Panc1 (cell line): ENCODE results near the gene GALNTL6.

ENCODE experiments used
- POLR2AphosphoS5 ChIP-seq: IDR thresholded peaks from 2 replicates; pipeline ENCODE4 v1.6.1; 2012; ENCODE audit warnings: mild to moderate bottlenecking, low read depth, low read length, moderate library complexity
- REST ChIP-seq, 2 experiments: IDR thresholded peaks; 2 replicates each; pipeline ENCODE4 v1.6.1; 2011 to 2012; ENCODE audit warnings: low read depth in 2 of 2, control low read depth in 1 of 2, low read length in 1 of 2, mild to moderate bottlenecking in 1 of 2, moderate library complexity in 1 of 2; ENCODE audit not compliant: insufficient read depth in 1 of 2
- SIN3A ChIP-seq: IDR thresholded peaks from 2 replicates; pipeline ENCODE4 v1.6.1; 2012; ENCODE audit warnings: low read depth, mild to moderate bottlenecking, low read length, moderate library complexity, borderline replicate concordance; ENCODE audit not compliant: insufficient read depth
- TCF7L2 ChIP-seq: IDR thresholded peaks from 2 replicates; pipeline ENCODE4 v1.6.1; 2011; ENCODE audit warnings: mild to moderate bottlenecking, low read depth, low read length, inconsistent platforms
- TF ChIP-seq, protein P1 (sequence below): fragments of 450-650 bp; IDR thresholded peaks from 2 replicates; pipeline ENCODE4 v1.5.1; 2017; ENCODE audit warnings: mild to moderate bottlenecking

GRCh38 chr4:172105918-172106317 is 292.7 kb downstream of the GALNTL6 start:
- TF ChIP-seq, protein P1, sequence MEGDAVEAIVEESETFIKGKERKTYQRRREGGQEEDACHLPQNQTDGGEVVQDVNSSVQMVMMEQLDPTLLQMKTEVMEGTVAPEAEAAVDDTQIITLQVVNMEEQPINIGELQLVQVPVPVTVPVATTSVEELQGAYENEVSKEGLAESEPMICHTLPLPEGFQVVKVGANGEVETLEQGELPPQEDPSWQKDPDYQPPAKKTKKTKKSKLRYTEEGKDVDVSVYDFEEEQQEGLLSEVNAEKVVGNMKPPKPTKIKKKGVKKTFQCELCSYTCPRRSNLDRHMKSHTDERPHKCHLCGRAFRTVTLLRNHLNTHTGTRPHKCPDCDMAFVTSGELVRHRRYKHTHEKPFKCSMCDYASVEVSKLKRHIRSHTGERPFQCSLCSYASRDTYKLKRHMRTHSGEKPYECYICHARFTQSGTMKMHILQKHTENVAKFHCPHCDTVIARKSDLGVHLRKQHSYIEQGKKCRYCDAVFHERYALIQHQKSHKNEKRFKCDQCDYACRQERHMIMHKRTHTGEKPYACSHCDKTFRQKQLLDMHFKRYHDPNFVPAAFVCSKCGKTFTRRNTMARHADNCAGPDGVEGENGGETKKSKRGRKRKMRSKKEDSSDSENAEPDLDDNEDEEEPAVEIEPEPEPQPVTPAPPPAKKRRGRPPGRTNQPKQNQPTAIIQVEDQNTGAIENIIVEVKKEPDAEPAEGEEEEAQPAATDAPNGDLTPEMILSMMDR, result no peak
- no peak for TF ChIP-seq REST (IDR thresholded peaks at IDR 0.05; ENCODE audit: insufficient read depth in 1 of 2, low read depth in 2 of 2, low read length in 1 of 2)
- TF ChIP-seq TCF7L2, result no peak
- TF ChIP-seq POLR2AphosphoS5, result no peak
- TF ChIP-seq SIN3A, result no peak
